Esophagus (tissue), 2 donors: ENCODE measurements around the gene MRPS26. TPM values are rescaled to one million over a fixed set of nuclear protein-coding genes. Genes with fewer than 3 reads are reported as not detected.

Experiments used
- H3K27ac ChIP-seq, 2 donors: one replicate each; pipeline ENCODE4 v1.5.1; 2013; ENCODE audit warnings: low read depth in 2 of 2, mild to moderate bottlenecking in 2 of 2, inconsistent platforms in 1 of 2, low read length in 1 of 2, moderate library complexity in 1 of 2
- H3K27me3 ChIP-seq, 2 donors: one replicate each; pipeline ENCODE4 v1.6.1; 2013; ENCODE audit warnings: low read length in 2 of 2, control low read depth in 1 of 2, mild to moderate bottlenecking in 1 of 2; ENCODE audit not compliant: insufficient read depth in 2 of 2, control insufficient read depth in 1 of 2
- H3K36me3 ChIP-seq, 2 donors: one replicate each; pipeline ENCODE4 v1.6.1; 2013; ENCODE audit warnings: low read length in 1 of 2; ENCODE audit not compliant: control insufficient read depth in 2 of 2, insufficient read depth in 2 of 2
- H3K4me1 ChIP-seq, 2 donors: one replicate each; pipeline ENCODE4 v1.6.1; 2013; ENCODE audit warnings: low read length in 1 of 2; ENCODE audit not compliant: control insufficient read depth in 2 of 2, insufficient read depth in 2 of 2
- H3K4me3 ChIP-seq, 2 donors: one replicate each; pipeline ENCODE4 v1.5.1; 2013; ENCODE audit warnings: low read length in 2 of 2, mild to moderate bottlenecking in 2 of 2, low read depth in 1 of 2, moderate library complexity in 1 of 2
- H3K9me3 ChIP-seq, 2 donors: one replicate each; pipeline ENCODE4 v1.6.1; 2013; ENCODE audit warnings: mild to moderate bottlenecking in 2 of 2, low read depth in 1 of 2, low read length in 1 of 2, moderate library complexity in 1 of 2; ENCODE audit not compliant: control insufficient read depth in 2 of 2, insufficient read depth in 1 of 2
- WGBS, 2 donors: extraction: QIAGEN DNeasy Blood & Tissue Kit; methylation state at CpG; one replicate each; pipeline ENCODE4 v1.1.7; 2013; 5-methylcytosine and 5-hydroxymethylcytosine counted together
- polyA plus RNA-seq, 2 donors: library from polyadenylated mRNA; stranded (reverse); fragments of 200-250 nt; gene quantifications; one replicate each; pipeline ENCODE4 v1.2.3, GENCODE V29; 2013
- donor health status: healthy with polysubstance abuse.
- donor health status: Bipolar disorder and iron deficiency.

MRPS26 gene
- polyA plus RNA-seq, 2 donors, result 57.2 to 67.1 TPM

GRCh38 chr20:3082306-3082951 lies 36.6 kb downstream of the MRPS26 start:
- peaks cover 2 to 10% of the 10 kb centered on the region in 2 donors for H3K4me1 ChIP-seq
- WGBS, 2 donors, result 5% methylated on average over 55 to 71 of the region's 71 CpGs

GRCh38 chr20:3082955-3083952 lies 37.4 kb downstream of the MRPS26 start:
- Histone ChIP-seq H3K27ac (no peak overlapping the region), H3K4me3 (peak overlapping the region; percentile 21 to 40), H3K9me3 (peaks cover 0 to 3% of the 10 kb centered on the region in 2 donors), H3K27me3 (peaks cover 0 to 12% of the 10 kb centered on the region in 2 donors), H3K36me3 (no peaks in the 10 kb centered on the region), H3K4me1 (peaks cover 2 to 10% of the 10 kb centered on the region in 2 donors)
- WGBS, 2 donors, result 18 to 19% methylated on average over 49 to 76 of the region's 76 CpGs

More at GRCh38 chr20:3082306-3082951, 36.6 kb downstream of the MRPS26 start:
- H3K27me3 ChIP-seq, result peaks cover 0 to 12% of the 10 kb centered on the region in 2 donors
- peaks cover 0 to 3% of the 10 kb centered on the region in 2 donors for H3K9me3 ChIP-seq
- H3K36me3 ChIP-seq, result no peaks in the 10 kb centered on the region
- H3K4me3 ChIP-seq, result peak overlapping the region; percentile 34 to 40
- no peak overlapping the region for H3K27ac ChIP-seq

GRCh38 chr20:3084283-3084985 lies 38.6 kb downstream of the MRPS26 start, which contains the start of gene AVP:
Gene AVP, minus strand, starts transcription at chr20:3084724. Its CDS starts 50 bp downstream, at chr20:3084674.
- Histone ChIP-seq H3K27me3 (peaks cover 0 to 12% of the 10 kb centered on the region in 2 donors), H3K27ac (no peak within 1 kb of the TSS), H3K9me3 (peaks cover 0 to 3% of the 10 kb centered on the region in 2 donors), H3K36me3 (no peaks in the 10 kb centered on the region), H3K4me1 (peaks cover 2 to 10% of the 10 kb centered on the region in 2 donors), H3K4me3 (no peak within 1 kb of the TSS)
- 85% methylated on average over 28 of the region's 28 CpGs for WGBS, 2 donors

GRCh38 chr20:3084986-3085360 lies 39.1 kb downstream of the MRPS26 start:
- no peak overlapping the region for H3K27ac ChIP-seq
- H3K4me1 ChIP-seq, result peaks cover 2 to 10% of the 10 kb centered on the region in 2 donors
- peaks cover 0 to 12% of the 10 kb centered on the region in 2 donors for H3K27me3 ChIP-seq
- WGBS, 2 donors, result 88 to 89% methylated on average over 7 of the region's 7 CpGs
- no peak overlapping the region for H3K4me3 ChIP-seq
- no peaks in the 10 kb centered on the region for H3K36me3 ChIP-seq
- H3K9me3 ChIP-seq, result peaks cover 0 to 3% of the 10 kb centered on the region in 2 donors

- Histone ChIP-seq H3K4me1 (peaks cover 2 to 10% of the 10 kb centered on the region in 2 donors), H3K9me3 (peaks cover 0 to 3% of the 10 kb centered on the region in 2 donors), H3K36me3 (no peaks in the 10 kb centered on the region), H3K4me3 (no peak overlapping the region), H3K27ac (no peak overlapping the region), H3K27me3 (peaks cover 0 to 12% of the 10 kb centered on the region in 2 donors)
- WGBS, 2 donors, result 95% methylated on average over 8 of the region's 8 CpGs
Observed at GRCh38 chr20:3085571-3086072, 39.8 kb downstream of the MRPS26 start.

- Histone ChIP-seq H3K9me3 (peaks cover 0 to 3% of the 10 kb centered on the region in 2 donors), H3K36me3 (no peaks in the 10 kb centered on the region), H3K27me3 (peaks cover 0 to 13% of the 10 kb centered on the region in 2 donors), H3K27ac (no peak overlapping the region), H3K4me3 (no peak overlapping the region), H3K4me1 (peaks cover 3 to 6% of the 10 kb centered on the region in 2 donors)
- WGBS, 2 donors, result 85 to 87% methylated on average over 7 of the region's 7 CpGs
Observed at GRCh38 chr20:3088031-3088430, 42.2 kb downstream of the MRPS26 start.

- WGBS, 2 donors, result 0 to 11% methylated on average over 1 of the region's 1 CpG
- Histone ChIP-seq H3K36me3 (no peaks in the 10 kb centered on the region), H3K27ac (no peak overlapping the region), H3K9me3 (no peaks in the 10 kb centered on the region), H3K4me1 (peaks cover 0 to 7% of the 10 kb centered on the region in 2 donors), H3K4me3 (no peak overlapping the region), H3K27me3 (peaks cover 0 to 6% of the 10 kb centered on the region in 2 donors)
Observed at GRCh38 chr20:3090565-3090964, 44.7 kb downstream of the MRPS26 start.

- 12 to 13% methylated on average over 54 to 81 of the region's 81 CpGs for WGBS, 2 donors
- Histone ChIP-seq H3K27ac (no peak overlapping the region), H3K36me3 (no peaks in the 10 kb centered on the region), H3K9me3 (no peaks in the 10 kb centered on the region), H3K27me3 (peaks cover 0 to 6% of the 10 kb centered on the region in 2 donors), H3K4me1 (peaks cover 0 to 7% of the 10 kb centered on the region in 2 donors), H3K4me3 (peak overlapping the region; percentile 29 to 32)
Observed at GRCh38 chr20:3092611-3093379, 46.9 kb downstream of the MRPS26 start.
